GM23248 (cell line): Measurements from ENCODE around the gene PIEZO1. TPM values are rescaled to one million over a fixed set of nuclear protein-coding genes. Genes with fewer than 3 reads are reported as not detected.

Experiments
- DNase-seq: peaks from one replicate; pipeline ENCODE4 v3.0.0-alpha.2; 2015
- H2AFZ ChIP-seq: fragments of 200-600 bp; sonication (generic); 2 replicates; pipeline ENCODE4 v1.6.1; 2016; ENCODE audit warnings: antibody characterized with exemption
- H3F3A ChIP-seq: fragments of 200-600 bp; sonication (generic); 2 replicates; pipeline ENCODE4 v1.6.1; 2016; ENCODE audit warnings: mild to moderate bottlenecking, antibody characterized with exemption, mixed run types; ENCODE audit not compliant: insufficient read depth
- H3K27ac ChIP-seq: fragments of 200-600 bp; sonication (generic); 2 replicates; pipeline ENCODE4 v1.5.1; 2016; ENCODE audit warnings: mild to moderate bottlenecking
- H3K27me3 ChIP-seq: fragments of 200-600 bp; sonication (generic); replicated peaks from 2 replicates; pipeline ENCODE4 v1.6.1; 2016; ENCODE audit warnings: mild to moderate bottlenecking; ENCODE audit not compliant: insufficient read depth
- H3K36me3 ChIP-seq: fragments of 200-600 bp; sonication (generic); 2 replicates; pipeline ENCODE4 v1.6.1; 2016; ENCODE audit warnings: low read depth, mild to moderate bottlenecking
- H3K4me1 ChIP-seq: fragments of 200-600 bp; sonication (generic); 2 replicates; pipeline ENCODE4 v1.6.1; 2016; ENCODE audit warnings: mild to moderate bottlenecking; ENCODE audit not compliant: insufficient read depth
- H3K4me2 ChIP-seq: fragments of 200-600 bp; sonication (generic); one replicate; pipeline ENCODE4 v1.6.1; 2016; ENCODE audit warnings: mild to moderate bottlenecking; ENCODE audit not compliant: unreplicated experiment
- H3K4me3 ChIP-seq: fragments of 200-600 bp; sonication (generic); 2 replicates; pipeline ENCODE4 v1.5.1; 2016; ENCODE audit warnings: mild to moderate bottlenecking
- H3K79me2 ChIP-seq: fragments of 200-600 bp; sonication (generic); 2 replicates; pipeline ENCODE4 v1.6.1; 2016; ENCODE audit warnings: mild to moderate bottlenecking; ENCODE audit not compliant: insufficient read depth
- H3K9ac ChIP-seq: fragments of 200-600 bp; sonication (generic); 2 replicates; pipeline ENCODE4 v1.6.1; 2016; ENCODE audit warnings: mild to moderate bottlenecking
- H3K9me2 ChIP-seq: fragments of 200-600 bp; sonication (generic); 2 replicates; pipeline ENCODE4 v1.6.1; 2016; ENCODE audit warnings: mixed run types, mild to moderate bottlenecking, moderate library complexity; ENCODE audit not compliant: insufficient read depth
- H3K9me3 ChIP-seq: fragments of 200-600 bp; sonication (generic); one replicate; pipeline ENCODE4 v1.6.1; 2017; ENCODE audit warnings: low read depth
- H4K20me1 ChIP-seq: fragments of 200-600 bp; sonication (generic); 2 replicates; pipeline ENCODE4 v1.6.0; 2016; ENCODE audit not compliant: insufficient read depth
- EZH2 ChIP-seq: fragments of 200-600 bp; sonication (generic); IDR thresholded peaks from 2 replicates; pipeline ENCODE4 v1.6.1; 2018; ENCODE audit warnings: antibody characterized with exemption, mild to moderate bottlenecking; ENCODE audit not compliant: insufficient read depth, poor library complexity, severe bottlenecking
- EZH2phosphoT487 ChIP-seq: fragments of 200-600 bp; sonication (generic); IDR thresholded peaks from 2 replicates; pipeline ENCODE4 v1.6.1; 2018; ENCODE audit warnings: antibody characterized with exemption, moderate library complexity, mild to moderate bottlenecking, low read depth; ENCODE audit not compliant: insufficient read depth
- WGBS, 2 experiments: methylation state at CpG; one replicate each; pipeline ENCODE4 v1.1.6; 2015 to 2017; ENCODE audit warnings: low lambda C conversion rate in 2 of 2, low coverage in 1 of 2; ENCODE audit errors: missing lambda C conversion rate in 2 of 2; 5-methylcytosine and 5-hydroxymethylcytosine counted together
- in situ Hi-C: fragments of 300-500 bp; cut with MboI; formaldehyde crosslinking; loops from 2 replicates; pipeline ENCODE4 v1.15.0; 2020
- polyA plus RNA-seq: library from polyadenylated mRNA; unstranded; fragments of >200 nt; fragmentation: Nextera tagmentation; extraction: Ambion mirVana; gene quantifications from 2 replicates; pipeline ENCODE4 v1.2.1, GENCODE V29; 2016
- total RNA-seq: library from RNA; depleted of rRNA; stranded (reverse); fragments of >200 nt; shearing (Covaris generic); gene quantifications from 2 replicates; pipeline ENCODE4 v1.2.3, GENCODE V29; 2014

The PIEZO1 gene
- total and polyA plus RNA-seq, 2 experiments from 2014 or later = 95.3 to 223 TPM

- Histone ChIP-seq H3K79me2 (no peaks in the 10 kb centered on the region), H4K20me1 (no peaks in the 10 kb centered on the region), H3K9me2 (no peaks in the 10 kb centered on the region), H3K27me3 (no peaks in the 10 kb centered on the region), H2AFZ (no peak overlapping the region), H3K9ac (no peak overlapping the region), H3K36me3 (no peaks in the 10 kb centered on the region), H3K9me3 (no peaks in the 10 kb centered on the region), H3K4me2 (no peak overlapping the region), H3K4me1 (peaks cover 3% of the 10 kb centered on the region; the same call in 1 of the 2 replicates), H3K27ac (no peak overlapping the region), H3K4me3 (no peak overlapping the region), H3F3A (no peaks in the 10 kb centered on the region)
- 85 to 86% methylated on average over 14 of the region's 14 CpGs for WGBS, 2 experiments
- in situ Hi-C loops = no loop called here
- DNase-seq = no peak
- no peak for TF ChIP-seq EZH2
Observed at GRCh38 chr16:88696441-88696840, 88.6 kb downstream of the PIEZO1 start.

- Histone ChIP-seq H2AFZ (no peak overlapping the region), H3K9me2 (no peaks in the 10 kb centered on the region), H3K4me3 (no peak overlapping the region), H3K9me3 (no peaks in the 10 kb centered on the region), H3F3A (no peaks in the 10 kb centered on the region), H3K9ac (no peak overlapping the region), H3K36me3 (no peaks in the 10 kb centered on the region), H3K79me2 (no peaks in the 10 kb centered on the region), H3K27me3 (no peaks in the 10 kb centered on the region), H3K4me1 (peaks cover 2% of the 10 kb centered on the region; the same call in 1 of the 2 replicates), H3K27ac (no peak overlapping the region), H4K20me1 (no peaks in the 10 kb centered on the region), H3K4me2 (no peak overlapping the region)
- TF ChIP-seq EZH2phosphoT487 = no peak
- TF ChIP-seq EZH2 = no peak
- WGBS, 2 experiments = 87 to 89% methylated on average over 7 of the region's 7 CpGs
- in situ Hi-C loops = no loop called here
- DNase-seq = no peak
Observed at GRCh38 chr16:88695753-88696152, 89.3 kb downstream of the PIEZO1 start.

- H3K79me2 ChIP-seq = no peaks in the 10 kb centered on the region
- no peak overlapping the region for H3K4me2 ChIP-seq
- H3K4me1 ChIP-seq = no peaks in the 10 kb centered on the region
- H3F3A ChIP-seq = no peaks in the 10 kb centered on the region
- no peak overlapping the region for H3K9ac ChIP-seq
- H3K36me3 ChIP-seq = no peaks in the 10 kb centered on the region
- H3K9me2 ChIP-seq = no peaks in the 10 kb centered on the region
- no peaks in the 10 kb centered on the region for H3K27me3 ChIP-seq
- DNase-seq = no peak
- TF ChIP-seq EZH2 (no peak), EZH2phosphoT487 (no peak)
- H2AFZ ChIP-seq = no peak overlapping the region
- H3K4me3 ChIP-seq = no peak overlapping the region
- in situ Hi-C loops = no loop called here
- no peaks in the 10 kb centered on the region for H4K20me1 ChIP-seq
- H3K9me3 ChIP-seq = no peaks in the 10 kb centered on the region
- no peak overlapping the region for H3K27ac ChIP-seq
- WGBS, 2 experiments = 61 to 81% methylated on average over 14 to 15 of the region's 15 CpGs
Observed at GRCh38 chr16:88695218-88695617, 89.8 kb downstream of the PIEZO1 start.

GRCh38 chr16:88694221-88695087 lies 90.6 kb downstream of the PIEZO1 start:
- Histone ChIP-seq H3K9me3 (no peaks in the 10 kb centered on the region), H3K4me3 (no peak overlapping the region), H3K4me1 (no peaks in the 10 kb centered on the region), H4K20me1 (no peaks in the 10 kb centered on the region), H3K4me2 (no peak overlapping the region), H3F3A (no peaks in the 10 kb centered on the region), H3K27me3 (no peaks in the 10 kb centered on the region), H3K79me2 (no peaks in the 10 kb centered on the region), H3K36me3 (no peaks in the 10 kb centered on the region), H3K9me2 (no peaks in the 10 kb centered on the region), H3K27ac (no peak overlapping the region), H2AFZ (no peak overlapping the region), H3K9ac (no peak overlapping the region)
- 89 to 90% methylated on average over 37 of the region's 37 CpGs for WGBS, 2 experiments
- TF ChIP-seq EZH2phosphoT487 = no peak
- TF ChIP-seq EZH2 = no peak
- no peak for DNase-seq
- in situ Hi-C loops = no loop called here
